ENCODE data around the gene CCDC9B.

DNA sequence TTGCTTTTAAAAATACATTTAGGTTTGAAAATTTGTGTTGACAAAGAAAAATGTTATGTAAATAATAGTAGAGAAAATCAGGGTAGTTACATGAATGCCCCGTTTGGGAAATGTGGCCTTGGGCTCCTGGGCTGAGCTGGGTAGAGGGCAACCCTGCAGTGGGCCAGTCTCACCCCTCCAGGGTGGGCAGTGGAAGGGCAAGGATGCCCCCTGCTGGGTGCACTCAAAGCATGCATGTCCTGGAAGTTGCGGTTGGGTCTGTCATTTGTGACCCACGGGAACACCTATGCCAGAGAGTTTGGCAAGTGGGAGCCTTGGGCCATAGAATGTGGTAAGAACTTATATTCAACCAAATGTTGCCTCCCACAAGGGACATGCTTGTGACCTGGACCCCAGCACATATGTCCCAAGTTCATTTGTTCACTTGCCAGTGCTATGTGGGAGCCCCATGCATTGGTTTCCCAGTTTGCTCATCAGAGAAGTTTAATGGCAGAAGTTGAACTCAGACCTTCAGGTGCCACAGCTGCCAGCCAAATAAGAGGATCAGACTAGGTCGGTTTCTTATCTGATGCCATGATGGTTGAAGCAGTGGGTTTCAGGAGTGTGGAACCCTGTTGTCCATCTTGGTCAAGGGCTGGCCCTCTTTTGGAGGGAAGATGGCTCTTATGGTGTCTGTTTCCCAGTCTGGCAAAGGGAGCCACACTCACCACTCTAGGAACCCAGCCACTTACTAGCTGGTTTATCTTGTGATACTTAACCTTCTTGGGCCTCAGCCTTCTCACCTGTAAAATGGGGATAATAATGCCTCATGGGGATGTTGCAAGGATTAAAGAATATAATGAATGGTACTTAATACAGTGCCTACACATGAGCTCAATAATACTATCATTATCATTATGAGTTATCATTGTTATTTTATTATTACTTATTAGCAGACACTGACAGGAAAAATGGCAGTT, 30.5 kb downstream of the CCDC9B start:
- TF ChIP-seq, protein P1, sequence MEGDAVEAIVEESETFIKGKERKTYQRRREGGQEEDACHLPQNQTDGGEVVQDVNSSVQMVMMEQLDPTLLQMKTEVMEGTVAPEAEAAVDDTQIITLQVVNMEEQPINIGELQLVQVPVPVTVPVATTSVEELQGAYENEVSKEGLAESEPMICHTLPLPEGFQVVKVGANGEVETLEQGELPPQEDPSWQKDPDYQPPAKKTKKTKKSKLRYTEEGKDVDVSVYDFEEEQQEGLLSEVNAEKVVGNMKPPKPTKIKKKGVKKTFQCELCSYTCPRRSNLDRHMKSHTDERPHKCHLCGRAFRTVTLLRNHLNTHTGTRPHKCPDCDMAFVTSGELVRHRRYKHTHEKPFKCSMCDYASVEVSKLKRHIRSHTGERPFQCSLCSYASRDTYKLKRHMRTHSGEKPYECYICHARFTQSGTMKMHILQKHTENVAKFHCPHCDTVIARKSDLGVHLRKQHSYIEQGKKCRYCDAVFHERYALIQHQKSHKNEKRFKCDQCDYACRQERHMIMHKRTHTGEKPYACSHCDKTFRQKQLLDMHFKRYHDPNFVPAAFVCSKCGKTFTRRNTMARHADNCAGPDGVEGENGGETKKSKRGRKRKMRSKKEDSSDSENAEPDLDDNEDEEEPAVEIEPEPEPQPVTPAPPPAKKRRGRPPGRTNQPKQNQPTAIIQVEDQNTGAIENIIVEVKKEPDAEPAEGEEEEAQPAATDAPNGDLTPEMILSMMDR (IDR thresholded peaks at IDR 0.05), result peak in 3 of 4 experiments; percentile 46 to 67 (median 63)
- TF ChIP-seq POLR2AphosphoS5 (IDR thresholded peaks at IDR 0.05), result no peak

Data from prostate gland (tissue), 2 donors.